HepG2 (cell line): ENCODE measurements around the gene MORN5. TPM values are rescaled to one million over a fixed set of nuclear protein-coding genes. Genes with fewer than 3 reads are reported as not detected.

Experiments
- ATAD3A ChIP-seq: sonication (generic); formaldehyde crosslinking; IDR thresholded peaks from 2 replicates; pipeline ENCODE4 v1.4.0; 2020; ENCODE audit warnings: missing genetic modification reagents
- BRF2 ChIP-seq: sonication (generic); formaldehyde crosslinking; IDR thresholded peaks from 2 replicates; pipeline ENCODE4 v1.8.1; 2022; ENCODE audit warnings: mild to moderate bottlenecking, missing genetic modification reagents
- ELK4 ChIP-seq: sonication (generic); formaldehyde crosslinking; IDR thresholded peaks from 2 replicates; pipeline ENCODE4 v1.9.0; 2021; ENCODE audit warnings: missing genetic modification reagents, borderline replicate concordance
- GFI1 ChIP-seq: sonication (generic); formaldehyde crosslinking; IDR thresholded peaks from 2 replicates; pipeline ENCODE4 v1.5.0; 2020; ENCODE audit warnings: missing genetic modification reagents, mild to moderate bottlenecking, borderline replicate concordance
- HNF1A ChIP-seq, 2 experiments: sonication (generic) in 1 of 2; formaldehyde crosslinking in 1 of 2; IDR thresholded peaks; 2 replicates each; pipeline versions ENCODE4 v1.4.0 to v1.6.1; 2016 to 2020; ENCODE audit warnings: borderline replicate concordance in 1 of 2, low read depth in 1 of 2, mild to moderate bottlenecking in 1 of 2, missing genetic modification reagents in 1 of 2
- ZBTB40 ChIP-seq, 2 experiments: fragments of 450-650 bp in 1 of 2; sonication (generic) in 1 of 2; formaldehyde crosslinking in 1 of 2; IDR thresholded peaks; 2 replicates each; pipeline versions ENCODE4 v1.6.1 to v1.8.0; 2016 to 2022; ENCODE audit warnings: antibody characterized with exemption in 1 of 2, mild to moderate bottlenecking in 1 of 2, missing genetic modification reagents in 1 of 2
- ZNF256 ChIP-seq: sonication (generic); formaldehyde crosslinking; conservative IDR thresholded peaks from 2 replicates; pipeline ENCODE4 v1.4.0; 2020; ENCODE audit warnings: missing genetic modification reagents
- ZNF777 ChIP-seq: sonication (generic); formaldehyde crosslinking; IDR thresholded peaks from 2 replicates; pipeline ENCODE4 v1.4.0; 2020; ENCODE audit warnings: missing genetic modification reagents
- ZNF850 ChIP-seq: sonication (generic); formaldehyde crosslinking; conservative IDR thresholded peaks from 2 replicates; pipeline ENCODE4 v1.9.0; 2021; ENCODE audit warnings: mild to moderate bottlenecking, missing genetic modification reagents
- polyA plus RNA-seq, 8 experiments: library from polyadenylated mRNA; depleted of rRNA in 3 of 8; stranded (reverse) in 7 of 8; unstranded in 1 of 8; fragments of >200 nt; fragmentation: Illumina TruSeq in 4 of 8; extraction: Trizol in 4 of 8; gene quantifications; 2 replicates each; pipeline versions ENCODE4 v1.2.1 to v1.2.3, GENCODE V29; 2011 to 2016; ENCODE audit warnings: low read depth in 4 of 8, missing spikeins in 1 of 8, mixed read lengths in 1 of 8; ENCODE audit not compliant: insufficient read depth in 1 of 8
- total RNA-seq, 5 experiments: library from RNA; depleted of rRNA; stranded (reverse); fragments of >200 nt; fragmentation: Illumina TruSeq; extraction: Trizol; gene quantifications; 2 replicates each; pipeline ENCODE4 v1.2.3, GENCODE V29; 2016; ENCODE audit warnings: low read depth in 1 of 5

MORN5 gene
- total and polyA plus RNA-seq, 2 of the 13 experiments (the other 11 are each of a cell fraction or from before 2014, with no cell fraction given) = not detected

GRCh38 chr9:122125509-122126330, 34.0 kb upstream of the MORN5 start (continued):
- no peak for TF ChIP-seq ZNF850
- no peak for TF ChIP-seq BRF2
- no peak for TF ChIP-seq GFI1 (CRISPR knock-in tag)
- TF ChIP-seq HNF1A (IDR thresholded peaks at IDR 0.05; ENCODE audit: low read depth) = no peak
- no peak for TF ChIP-seq HNF1A (CRISPR knock-in tag; IDR thresholded peaks at IDR 0.05; ENCODE audit: borderline replicate concordance)
- no peak for TF ChIP-seq ZBTB40 (IDR thresholded peaks at IDR 0.05)
- peak; percentile 1; the same call in 1 of the 2 replicates for TF ChIP-seq ZBTB40 (CRISPR knock-in tag; IDR thresholded peaks at IDR 0.05)
- peak; percentile 29; the same call in 1 of the 2 replicates for TF ChIP-seq ZNF777 (CRISPR knock-in tag)
- TF ChIP-seq ELK4 (CRISPR knock-in tag) = no peak
- TF ChIP-seq ATAD3A (CRISPR knock-in tag) = no peak
- TF ChIP-seq ZNF256 = no peak
